ENCODE measurements around the gene GJD3.

The GJD3 gene

GRCh38 chr17:40342504-40343218 lies 21.9 kb downstream of the GJD3 start (continued):
- TF ChIP-seq CSRNP3 (CRISPR knock-in tag; IDR thresholded peaks at IDR 0.05) (no peak), ZC3H10 (CRISPR knock-in tag; IDR thresholded peaks at IDR 0.05) (no peak), ZFP3 (CRISPR knock-in tag; IDR thresholded peaks at IDR 0.05) (no peak), ZNF8 (CRISPR knock-in tag; IDR thresholded peaks at IDR 0.05) (no peak), OSR1 (CRISPR knock-in tag; IDR thresholded peaks at IDR 0.05) (no peak), RARB (CRISPR knock-in tag; IDR thresholded peaks at IDR 0.05) (no peak), PATZ1 (CRISPR knock-in tag; IDR thresholded peaks at IDR 0.05; ENCODE audit: borderline replicate concordance) (no peak), BACH2 (CRISPR knock-in tag; IDR thresholded peaks at IDR 0.05; ENCODE audit: borderline replicate concordance) (no peak)

- 0 out of 2 replicates have a peak, but pooled peaks have one; percentile 21 for TF ChIP-seq CSRNP3 (CRISPR knock-in tag; IDR thresholded peaks at IDR 0.05)
- no peak for TF ChIP-seq GLIS3 (CRISPR knock-in tag; IDR thresholded peaks at IDR 0.05)
- peak; percentile 57; the same call in 1 of the 2 replicates for TF ChIP-seq CREB5 (CRISPR knock-in tag; IDR thresholded peaks at IDR 0.05; ENCODE audit: low read depth)
- 0 out of 2 replicates have a peak, but pooled peaks have one; percentile 14 for TF ChIP-seq ESRRG (CRISPR knock-in tag; IDR thresholded peaks at IDR 0.05)
- TF ChIP-seq SNAI2 (CRISPR knock-in tag; IDR thresholded peaks at IDR 0.05), result no peak
- 0 out of 2 replicates have a peak, but pooled peaks have one; percentile 17 for TF ChIP-seq PATZ1 (CRISPR knock-in tag; IDR thresholded peaks at IDR 0.05; ENCODE audit: borderline replicate concordance)
- peak; percentile 60 for ATAC-seq
These were observed 22.6 kb downstream of the GJD3 start for GRCh38 chr17:40341808-40342503.

- peak; percentile 61 for ATAC-seq
- TF ChIP-seq ESRRG (CRISPR knock-in tag; IDR thresholded peaks at IDR 0.05) (peak; percentile 89), PPARA (CRISPR knock-in tag; IDR thresholded peaks at IDR 0.05; ENCODE audit: borderline replicate concordance) (no peak), PATZ1 (CRISPR knock-in tag; IDR thresholded peaks at IDR 0.05; ENCODE audit: borderline replicate concordance) (peak; percentile 92), OSR1 (CRISPR knock-in tag; IDR thresholded peaks at IDR 0.05) (no peak), CSRNP3 (CRISPR knock-in tag; IDR thresholded peaks at IDR 0.05) (0 out of 2 replicates have a peak, but pooled peaks have one; percentile 6), TCF4 (CRISPR knock-in tag; IDR thresholded peaks at IDR 0.05; ENCODE audit: borderline replicate concordance) (peak; percentile 47; the same call in 1 of the 2 replicates), BACH2 (CRISPR knock-in tag; IDR thresholded peaks at IDR 0.05; ENCODE audit: borderline replicate concordance) (no peak), ARNTL (CRISPR knock-in tag; IDR thresholded peaks at IDR 0.05; ENCODE audit: borderline replicate concordance, low read depth) (0 out of 2 replicates have a peak, but pooled peaks have one; percentile 14), ZFP30 (CRISPR knock-in tag; IDR thresholded peaks at IDR 0.05) (peak; percentile 40; the same call in 1 of the 2 replicates), ZC3H10 (CRISPR knock-in tag; IDR thresholded peaks at IDR 0.05) (peak; percentile 64; the same call in 1 of the 2 replicates), ZFP3 (CRISPR knock-in tag; IDR thresholded peaks at IDR 0.05) (peak; percentile 79; the same call in 1 of the 2 replicates), TSHZ2 (CRISPR knock-in tag; IDR thresholded peaks at IDR 0.05) (peak; percentile 70)
These were observed 23.4 kb downstream of the GJD3 start for GRCh38 chr17:40340880-40341807.
